Anterior cingulate cortex (tissue), 58 donors: ENCODE results near the gene C1QL1.
A peak's percentile ranks its signal among the peaks of the same experiment; 100 is the strongest.

Source experiments
- DNase-seq, 58 donors: peaks; one replicate each; lab custom pipeline; 2025; lab: John Stamatoyannopoulos, UW

The C1QL1 gene

GRCh38 chr17:44990994-44991393 lies 22.9 kb upstream of the C1QL1 start:
- DNase-seq = no peak

GRCh38 chr17:44989552-44990138 lies 21.5 kb upstream of the C1QL1 start:
- DNase-seq = no peak

- DNase-seq = no peak
These were observed 20.2 kb upstream of the C1QL1 start for GRCh38 chr17:44988044-44988942.

GRCh38 chr17:44983563-44983962 lies 15.5 kb upstream of the C1QL1 start:
- DNase-seq = no peak

GRCh38 chr17:44982113-44982702 lies 14.1 kb upstream of the C1QL1 start:
- DNase-seq = no peak

- no peak for DNase-seq
These were observed 13.3 kb upstream of the C1QL1 start for GRCh38 chr17:44981221-44981968.

- DNase-seq = peak in 6 of 58 donors; percentile 4 to 28 (median 14)
These were observed 11.4 kb upstream of the C1QL1 start for GRCh38 chr17:44979426-44979995.

GRCh38 chr17:44978807-44979206 lies 10.7 kb upstream of the C1QL1 start:
- DNase-seq = no peak

- DNase-seq = no peak
These were observed 9.9 kb upstream of the C1QL1 start for GRCh38 chr17:44977814-44978550.

GRCh38 chr17:44977065-44977464 lies 9.0 kb upstream of the C1QL1 start:
- DNase-seq = no peak

- no peak for DNase-seq
These were observed 8.1 kb upstream of the C1QL1 start for GRCh38 chr17:44976206-44976605.

GRCh38 chr17:44972953-44973352 lies 4.8 kb upstream of the C1QL1 start:
- no peak for DNase-seq

- peak in 10 of 58 donors; percentile 6 to 58 (median 16) for DNase-seq
These were observed 3.8 kb upstream of the C1QL1 start for GRCh38 chr17:44971776-44972483.

GRCh38 chr17:44970136-44970741 lies 2.1 kb upstream of the C1QL1 start:
- peak in 45 of 58 donors; percentile 2 to 68 (median 32) for DNase-seq

GRCh38 chr17:44969144-44969780 lies 1.2 kb upstream of the C1QL1 start:
- no peak for DNase-seq

- DNase-seq = no peak
These were observed 237 bp downstream of the C1QL1 start for GRCh38 chr17:44967907-44968224.

GRCh38 chr17:44967026-44967906 lies 837 bp downstream of the C1QL1 start:
- DNase-seq = no peak
